MM.1S (cell line): ENCODE data around the gene MIB2.

Experiments
- CTCF ChIP-seq: fragments of 300-600 bp; sonication (generic); IDR thresholded peaks from 2 replicates; pipeline ENCODE4 v1.5.1; 2016; ENCODE audit warnings: antibody characterized with exemption, low read length, mixed read lengths
- EZH2 ChIP-seq: fragments of 300-600 bp; sonication (generic); optimal IDR thresholded peaks from 2 replicates; pipeline ENCODE3; 2017; ENCODE audit warnings: low read depth, mild to moderate bottlenecking, antibody characterized with exemption, low read length, mixed read lengths
- EZH2phosphoT487 ChIP-seq: fragments of 300-600 bp; sonication (generic); IDR thresholded peaks from 2 replicates; pipeline ENCODE4 v1.6.1; 2018; ENCODE audit warnings: antibody characterized with exemption, low read length

GRCh38 chr1:1605034-1605591 lies 10.2 kb upstream of the MIB2 start:
- TF ChIP-seq CTCF (no peak), EZH2 (no peak), EZH2phosphoT487 (no peak)
